Measurements from ENCODE around the gene CASKIN2.

Gene CASKIN2

GRCh38 chr17:75518201-75518600 lies 2.9 kb upstream of the CASKIN2 start:
- no peak for DNase-seq

GRCh38 chr17:75517297-75517865 lies 2.0 kb upstream of the CASKIN2 start:
- no peak for DNase-seq

GRCh38 chr17:75516619-75517296 lies 1.4 kb upstream of the CASKIN2 start:
- no peak for DNase-seq

GRCh38 chr17:75516255-75516618 lies 900 bp upstream of the CASKIN2 start, which contains the start of gene TSEN54:
Gene TSEN54, plus strand, starts transcription at chr17:75516528. Its CDS starts 33 bp downstream, at chr17:75516561.
- peak; percentile 73 for DNase-seq

GRCh38 chr17:75514919-75515495 lies 330 bp downstream of the CASKIN2 start:
- no peak for DNase-seq

- no peak for DNase-seq
Observed at GRCh38 chr17:75514299-75514918, 928 bp downstream of the CASKIN2 start.

- no peak for DNase-seq
Observed at GRCh38 chr17:75513641-75514000, 1.7 kb downstream of the CASKIN2 start.

GRCh38 chr17:75512926-75513640 lies 2.3 kb downstream of the CASKIN2 start:
- DNase-seq: no peak

- DNase-seq: no peak
Observed at GRCh38 chr17:75511610-75512575, 3.4 kb downstream of the CASKIN2 start.

- DNase-seq: no peak
Observed at GRCh38 chr17:75511270-75511609, 4.1 kb downstream of the CASKIN2 start.

- DNase-seq: no peak
Observed at GRCh38 chr17:75509528-75510258, 5.6 kb downstream of the CASKIN2 start.

- DNase-seq: no peak
Observed at GRCh38 chr17:75508931-75509361, 6.4 kb downstream of the CASKIN2 start.

- no peak for DNase-seq
Observed at GRCh38 chr17:75507733-75508719, 7.3 kb downstream of the CASKIN2 start.

GRCh38 chr17:75506888-75507287 lies 8.4 kb downstream of the CASKIN2 start:
- DNase-seq: no peak

GRCh38 chr17:75506134-75506533 lies 9.2 kb downstream of the CASKIN2 start:
- DNase-seq: no peak

- DNase-seq: no peak
Observed at GRCh38 chr17:75505640-75506039, 9.7 kb downstream of the CASKIN2 start.

- DNase-seq: no peak
Observed at GRCh38 chr17:75505152-75505409, 10.3 kb downstream of the CASKIN2 start.

GRCh38 chr17:75504347-75505151 lies 10.8 kb downstream of the CASKIN2 start:
- DNase-seq: no peak

- DNase-seq: no peak
Observed at GRCh38 chr17:75503976-75504346, 11.4 kb downstream of the CASKIN2 start.
